SJCRH30 (cell line): ENCODE data around the gene GRAMD4. TPM values are rescaled to one million over a fixed set of nuclear protein-coding genes. Genes with fewer than 3 reads are reported as not detected.

Experiments
- DNase-seq, 2 experiments: peaks; one replicate each; pipeline ENCODE4 v3.0.0-alpha.2; 2015 to 2020
- H3K27ac ChIP-seq: fragments of 250-450 bp; sonication (Bioruptor Pico); 2 replicates; pipeline ENCODE4 v1.5.1; 2020; ENCODE audit warnings: mild to moderate bottlenecking, moderate library complexity
- H3K27me3 ChIP-seq: fragments of 250-450 bp; sonication (Bioruptor Pico); 2 replicates; pipeline ENCODE4 v1.5.1; 2020; ENCODE audit warnings: mild to moderate bottlenecking, moderate library complexity
- H3K36me3 ChIP-seq: fragments of 250-450 bp; sonication (Bioruptor Pico); 2 replicates; pipeline ENCODE4 v1.5.1; 2020; ENCODE audit warnings: mild to moderate bottlenecking, moderate library complexity
- H3K4me1 ChIP-seq: fragments of 250-450 bp; sonication (Bioruptor Pico); 2 replicates; pipeline ENCODE4 v1.5.1; 2020; ENCODE audit warnings: mild to moderate bottlenecking, moderate library complexity
- H3K4me3 ChIP-seq: fragments of 250-450 bp; sonication (Bioruptor Pico); 2 replicates; pipeline ENCODE4 v1.5.1; 2020; ENCODE audit warnings: mild to moderate bottlenecking, moderate library complexity
- H3K9me3 ChIP-seq: fragments of 250-450 bp; sonication (Bioruptor Pico); replicated peaks from 2 replicates; pipeline ENCODE4 v1.5.1; 2020; ENCODE audit warnings: mild to moderate bottlenecking, moderate library complexity
- total RNA-seq: library from RNA; depleted of rRNA; stranded (reverse); fragments of >200 nt; shearing (Covaris generic); gene quantifications from 2 replicates; pipeline ENCODE4 v1.2.3, GENCODE V29; 2014

GRAMD4 gene
- total RNA-seq, 1 experiment from 2014 or later, result 8.6 TPM

GRCh38 chr22:46600273-46600796, 19.9 kb upstream of the GRAMD4 start:
- H3K4me1 ChIP-seq, result no peaks in the 10 kb centered on the region
- no peak for DNase-seq
- H3K27me3 ChIP-seq, result no peaks in the 10 kb centered on the region
- H3K27ac ChIP-seq, result no peak overlapping the region
- H3K36me3 ChIP-seq, result no peaks in the 10 kb centered on the region
- H3K4me3 ChIP-seq, result no peak overlapping the region
- no peaks in the 10 kb centered on the region for H3K9me3 ChIP-seq

GRCh38 chr22:46602025-46602424, 18.2 kb upstream of the GRAMD4 start:
- H3K9me3 ChIP-seq, result no peaks in the 10 kb centered on the region
- no peak for DNase-seq
- H3K27ac ChIP-seq, result no peak overlapping the region
- no peaks in the 10 kb centered on the region for H3K4me1 ChIP-seq
- H3K36me3 ChIP-seq, result no peaks in the 10 kb centered on the region
- no peak overlapping the region for H3K4me3 ChIP-seq
- no peaks in the 10 kb centered on the region for H3K27me3 ChIP-seq

- H3K9me3 ChIP-seq, result no peaks in the 10 kb centered on the region
- H3K27ac ChIP-seq, result no peak overlapping the region
- no peaks in the 10 kb centered on the region for H3K36me3 ChIP-seq
- H3K27me3 ChIP-seq, result no peaks in the 10 kb centered on the region
- DNase-seq, result no peak
- H3K4me3 ChIP-seq, result no peak overlapping the region
- H3K4me1 ChIP-seq, result no peaks in the 10 kb centered on the region
Observed at GRCh38 chr22:46604306-46604690, 15.9 kb upstream of the GRAMD4 start.

- H3K4me1 ChIP-seq, result peaks cover 1% of the 10 kb centered on the region; the same call in 1 of the 2 replicates
- no peak for DNase-seq
- H3K4me3 ChIP-seq, result no peak overlapping the region
- no peaks in the 10 kb centered on the region for H3K36me3 ChIP-seq
- no peak overlapping the region for H3K27ac ChIP-seq
- no peaks in the 10 kb centered on the region for H3K27me3 ChIP-seq
- H3K9me3 ChIP-seq, result no peaks in the 10 kb centered on the region
Observed at GRCh38 chr22:46605117-46605516, 15.1 kb upstream of the GRAMD4 start.

GRCh38 chr22:46606886-46607285, 13.3 kb upstream of the GRAMD4 start:
- Histone ChIP-seq H3K36me3 (no peaks in the 10 kb centered on the region), H3K4me1 (peaks cover 9% of the 10 kb centered on the region; the same call in 1 of the 2 replicates), H3K27me3 (no peaks in the 10 kb centered on the region), H3K4me3 (no peak overlapping the region), H3K9me3 (no peaks in the 10 kb centered on the region), H3K27ac (no peak overlapping the region)
- DNase-seq, result no peak

- H3K4me1 ChIP-seq, result peaks cover 9% of the 10 kb centered on the region; the same call in 1 of the 2 replicates
- H3K9me3 ChIP-seq, result no peaks in the 10 kb centered on the region
- no peak overlapping the region for H3K27ac ChIP-seq
- H3K4me3 ChIP-seq, result no peak overlapping the region
- H3K36me3 ChIP-seq, result no peaks in the 10 kb centered on the region
- H3K27me3 ChIP-seq, result no peaks in the 10 kb centered on the region
- no peak for DNase-seq
Observed at GRCh38 chr22:46607483-46608114, 12.6 kb upstream of the GRAMD4 start.

- H3K9me3 ChIP-seq, result no peaks in the 10 kb centered on the region
- no peak for DNase-seq
- H3K27ac ChIP-seq, result no peak overlapping the region
- no peaks in the 10 kb centered on the region for H3K27me3 ChIP-seq
- no peak overlapping the region for H3K4me3 ChIP-seq
- no peaks in the 10 kb centered on the region for H3K36me3 ChIP-seq
- peaks cover 9% of the 10 kb centered on the region; the same call in 1 of the 2 replicates for H3K4me1 ChIP-seq
Observed at GRCh38 chr22:46609175-46609690, 11.0 kb upstream of the GRAMD4 start.

- no peaks in the 10 kb centered on the region for H3K27me3 ChIP-seq
- H3K9me3 ChIP-seq, result no peaks in the 10 kb centered on the region
- H3K4me3 ChIP-seq, result no peak overlapping the region
- H3K27ac ChIP-seq, result no peak overlapping the region
- H3K36me3 ChIP-seq, result no peaks in the 10 kb centered on the region
- no peak for DNase-seq
- H3K4me1 ChIP-seq, result peaks cover 9% of the 10 kb centered on the region; the same call in 1 of the 2 replicates
Observed at GRCh38 chr22:46609724-46610201, 10.4 kb upstream of the GRAMD4 start.

GRCh38 chr22:46610356-46610755, 9.8 kb upstream of the GRAMD4 start:
- H3K9me3 ChIP-seq, result no peaks in the 10 kb centered on the region
- no peaks in the 10 kb centered on the region for H3K27me3 ChIP-seq
- H3K4me3 ChIP-seq, result no peak overlapping the region
- peaks cover 9% of the 10 kb centered on the region; the same call in 1 of the 2 replicates for H3K4me1 ChIP-seq
- no peak overlapping the region for H3K27ac ChIP-seq
- H3K36me3 ChIP-seq, result no peaks in the 10 kb centered on the region
- DNase-seq, result peak in 1 of 2 experiments; percentile 27

GRCh38 chr22:46611189-46611588, 9.0 kb upstream of the GRAMD4 start:
- Histone ChIP-seq H3K9me3 (no peaks in the 10 kb centered on the region), H3K36me3 (no peaks in the 10 kb centered on the region), H3K27ac (no peak overlapping the region), H3K4me3 (no peak overlapping the region), H3K4me1 (peaks cover 9% of the 10 kb centered on the region; the same call in 1 of the 2 replicates), H3K27me3 (no peaks in the 10 kb centered on the region)
- DNase-seq, result no peak

- DNase-seq, result no peak
- Histone ChIP-seq H3K4me3 (no peak overlapping the region), H3K36me3 (no peaks in the 10 kb centered on the region), H3K4me1 (peaks cover 9% of the 10 kb centered on the region; the same call in 1 of the 2 replicates), H3K27ac (no peak overlapping the region), H3K27me3 (no peaks in the 10 kb centered on the region), H3K9me3 (no peaks in the 10 kb centered on the region)
Observed at GRCh38 chr22:46612341-46612903, 7.8 kb upstream of the GRAMD4 start.

GRCh38 chr22:46612904-46613605, 7.1 kb upstream of the GRAMD4 start:
- Histone ChIP-seq H3K36me3 (no peaks in the 10 kb centered on the region), H3K4me3 (no peak overlapping the region), H3K27ac (no peak overlapping the region), H3K27me3 (no peaks in the 10 kb centered on the region), H3K9me3 (no peaks in the 10 kb centered on the region), H3K4me1 (peaks cover 9% of the 10 kb centered on the region; the same call in 1 of the 2 replicates)
- no peak for DNase-seq

- peak in 1 of 2 experiments; percentile 32 for DNase-seq
- Histone ChIP-seq H3K4me1 (peaks cover 9% of the 10 kb centered on the region; the same call in 1 of the 2 replicates), H3K4me3 (no peak overlapping the region), H3K27me3 (no peaks in the 10 kb centered on the region), H3K27ac (no peak overlapping the region), H3K36me3 (no peaks in the 10 kb centered on the region), H3K9me3 (no peaks in the 10 kb centered on the region)
Observed at GRCh38 chr22:46613606-46614021, 6.6 kb upstream of the GRAMD4 start.

GRCh38 chr22:46614025-46614931, 5.9 kb upstream of the GRAMD4 start:
- Histone ChIP-seq H3K27me3 (no peaks in the 10 kb centered on the region), H3K9me3 (no peaks in the 10 kb centered on the region), H3K4me1 (peaks cover 14% of the 10 kb centered on the region), H3K27ac (no peak overlapping the region), H3K36me3 (no peaks in the 10 kb centered on the region), H3K4me3 (no peak overlapping the region)
- no peak for DNase-seq
